HG03469 (cell line): ENCODE data around the gene ENPP6.
"Not testable (repeated sequence)": the region's sequence is repeated elsewhere in the genome, so short reads cannot be mapped to it uniquely, and the experiment has no call there.

Experiments
- ATAC-seq: cut with Tn5 transposase; IDR thresholded peaks from one replicate; pipeline ENCODE4 v1.9.1; 2021; ENCODE audit warnings: mild to moderate bottlenecking, moderate library complexity, moderate number of reproducible peaks; ENCODE audit not compliant: unreplicated experiment

Gene ENPP6

GRCh38 chr4:184150102-184150839 is 67.4 kb downstream of the ENPP6 start:
- no peak for ATAC-seq

GRCh38 chr4:184148738-184149637 is 68.7 kb downstream of the ENPP6 start:
- no peak for ATAC-seq

DNA sequence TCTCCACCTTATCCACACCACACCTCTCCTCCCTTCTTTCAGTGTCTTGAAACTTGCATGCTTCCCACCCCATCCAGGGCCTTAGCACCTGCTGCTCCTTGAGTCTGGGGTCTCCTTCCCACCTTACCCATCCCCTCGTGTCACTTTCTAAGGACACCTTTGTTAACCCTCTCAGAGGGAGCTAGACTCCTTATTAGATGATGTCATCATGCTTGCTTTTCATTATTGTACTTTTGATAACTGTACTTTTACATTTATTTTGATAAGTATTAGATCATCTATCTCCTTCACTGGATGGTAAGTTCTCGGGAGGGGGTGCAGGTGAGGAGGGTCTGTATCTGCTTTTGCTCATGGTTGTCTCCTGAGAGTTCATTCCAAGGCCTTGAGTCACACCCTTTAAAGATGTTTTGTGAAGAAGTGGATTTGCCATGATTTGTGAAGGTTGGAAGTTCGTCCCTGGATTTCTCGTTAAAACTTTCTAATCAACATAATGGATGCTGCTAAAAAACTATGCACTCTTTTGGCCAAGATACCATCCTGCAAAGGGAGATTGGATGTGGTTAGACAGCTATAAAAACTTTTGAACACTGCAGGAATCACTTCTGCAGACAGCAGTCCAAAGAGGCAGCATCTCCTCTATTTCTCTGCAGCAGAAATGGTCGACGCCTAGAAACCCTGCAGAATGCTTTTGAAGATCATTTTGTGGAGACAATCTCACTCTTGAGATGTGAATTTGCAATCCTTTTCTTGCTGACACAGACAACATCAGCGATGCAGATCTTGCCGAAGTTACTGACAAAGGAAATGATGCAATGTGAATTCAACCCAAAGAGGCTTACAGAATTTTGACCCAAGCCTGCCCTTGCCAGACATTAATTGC is 69.6 kb downstream of the ENPP6 start:
- ATAC-seq = no peak

DNA sequence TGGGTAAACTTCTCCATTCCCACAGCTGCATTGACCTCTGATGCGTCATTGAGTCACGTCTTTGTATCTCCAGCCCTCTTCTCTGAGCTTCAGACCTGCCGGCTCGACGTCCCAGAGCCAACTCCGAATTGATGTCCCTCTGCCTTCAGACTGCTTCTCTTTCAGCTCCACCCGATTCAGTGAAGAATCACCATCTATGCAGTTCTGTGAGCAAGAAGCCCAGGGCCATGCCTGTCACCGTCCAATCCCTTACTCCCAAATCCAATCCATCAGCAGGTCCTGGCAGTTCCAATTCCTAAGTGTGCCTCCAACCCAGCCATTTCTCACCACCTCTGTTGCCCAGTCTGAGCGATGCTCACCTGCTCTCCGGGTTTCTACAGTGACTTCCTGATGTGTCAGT is 70.7 kb downstream of the ENPP6 start:
- ATAC-seq = no peak

GRCh38 chr4:184145596-184145995 is 72.1 kb downstream of the ENPP6 start:
- ATAC-seq = no peak

- ATAC-seq = no peak
Measured at GRCh38 chr4:184143770-184144564, 73.7 kb downstream of the ENPP6 start.

DNA sequence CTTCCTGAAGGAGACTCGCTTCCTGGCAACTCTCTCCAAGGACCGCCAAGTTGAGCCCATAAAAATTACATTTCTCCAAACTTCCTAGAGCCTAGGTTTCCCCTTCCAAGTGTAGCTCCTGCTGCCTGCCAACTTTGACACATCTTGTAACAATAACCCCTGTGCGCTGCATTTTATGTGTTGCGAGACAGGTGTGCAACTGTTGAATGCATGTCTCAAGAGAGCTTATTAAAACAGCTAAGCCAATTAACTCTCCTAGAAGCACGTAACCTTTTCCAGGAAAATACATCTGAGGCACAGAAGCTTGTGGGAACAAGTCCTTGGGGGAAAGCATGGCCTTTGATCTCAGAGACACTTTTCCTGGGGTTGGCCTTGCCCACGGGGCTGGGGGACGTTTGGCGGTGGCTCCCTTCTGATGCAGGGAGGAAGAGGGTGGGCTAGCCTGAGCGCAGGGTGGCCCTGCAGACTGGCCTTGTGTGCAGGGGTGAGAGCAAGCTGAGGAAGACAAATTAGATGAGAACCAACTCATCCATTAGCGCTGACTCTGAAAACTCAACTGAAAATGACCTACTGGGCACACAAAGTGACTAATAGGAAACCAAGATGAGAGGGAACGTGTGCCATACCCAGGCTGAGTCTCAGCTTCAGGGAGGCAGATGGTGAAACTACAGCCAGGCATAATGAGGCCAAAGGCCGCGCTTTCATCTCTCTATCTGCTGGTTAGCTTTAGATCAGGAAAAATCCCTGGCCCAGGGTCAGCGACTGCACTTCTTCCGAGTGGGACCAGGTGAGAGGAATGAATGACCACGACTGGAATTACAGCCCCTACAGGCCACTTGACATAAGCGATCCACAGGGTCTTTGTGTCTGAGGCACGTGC is 75.3 kb downstream of the ENPP6 start:
- no peak for ATAC-seq

- not testable (repeated sequence) for ATAC-seq
Measured at GRCh38 chr4:184140901-184141300, 76.8 kb downstream of the ENPP6 start.

DNA sequence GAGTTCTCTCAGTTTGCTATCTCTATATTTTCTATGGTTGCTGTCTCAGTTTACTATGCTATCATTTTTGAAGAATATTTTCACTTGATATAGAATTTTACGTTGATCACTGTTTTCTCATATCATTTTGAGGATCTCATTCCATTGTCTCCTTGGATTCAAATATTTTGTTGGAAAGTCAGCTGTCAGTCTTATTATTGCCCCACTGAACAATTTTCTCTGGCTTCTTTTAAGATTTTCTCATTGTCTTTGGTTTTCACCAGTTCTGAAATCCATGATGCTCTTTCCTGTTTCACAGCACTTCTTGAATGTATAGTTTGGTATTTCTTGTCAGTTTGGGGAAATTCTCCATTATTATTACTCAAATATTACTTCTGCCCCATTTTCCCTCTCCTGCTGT is 81.1 kb downstream of the ENPP6 start:
- ATAC-seq = no peak

DNA sequence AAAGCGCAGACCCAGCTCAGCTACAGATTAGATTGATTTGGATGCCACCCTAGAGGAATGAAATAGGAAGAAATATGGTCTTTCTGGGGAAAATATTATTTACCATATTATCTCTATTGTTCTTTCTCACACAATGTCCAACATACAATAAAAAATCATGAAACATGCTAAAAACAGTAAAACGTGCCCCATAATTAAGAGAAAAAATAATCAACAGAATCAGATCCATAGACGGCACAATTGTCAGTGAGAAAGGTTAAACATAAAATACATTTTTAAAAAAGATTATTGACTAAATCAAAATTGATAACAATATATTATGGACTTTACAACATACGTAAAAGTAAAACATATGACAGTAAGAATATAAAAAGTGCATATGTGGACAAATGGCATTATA is 90.9 kb downstream of the ENPP6 start:
- ATAC-seq = no peak

- ATAC-seq = no peak
Measured at GRCh38 chr4:184122631-184123408, 94.9 kb downstream of the ENPP6 start.

DNA sequence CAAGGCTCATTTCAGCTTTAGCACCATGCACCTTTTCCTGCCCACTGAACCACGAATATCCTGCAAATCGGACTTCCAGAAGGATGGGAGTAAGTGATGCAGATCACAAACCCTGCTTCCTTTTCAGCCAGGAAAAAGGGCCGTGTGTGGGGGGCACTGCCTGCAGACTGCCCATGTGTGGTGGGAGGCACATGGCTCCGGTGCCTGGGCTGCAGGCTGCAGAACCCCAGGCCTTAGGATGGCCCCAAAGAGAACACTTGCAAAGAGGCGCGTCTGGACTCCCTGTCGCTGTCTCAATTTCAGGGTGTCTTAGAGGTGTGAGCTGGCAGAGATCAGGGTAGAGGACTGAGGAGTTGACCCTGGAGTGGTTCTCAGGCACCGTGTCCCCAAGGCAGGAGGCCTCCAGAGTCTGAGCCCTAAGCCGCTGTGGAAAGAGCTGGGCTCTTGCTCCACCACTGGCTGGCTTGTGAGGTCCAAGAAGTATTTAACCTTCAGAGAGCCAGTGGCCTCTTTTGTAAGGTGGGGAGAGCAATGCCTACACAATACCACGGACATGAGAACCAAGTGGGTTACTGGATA is 97.0 kb downstream of the ENPP6 start:
- no peak for ATAC-seq

GRCh38 chr4:184117662-184118199 is 99.9 kb downstream of the ENPP6 start:
- ATAC-seq = no peak

- no peak for ATAC-seq
Measured at GRCh38 chr4:184115399-184115798, 102.3 kb downstream of the ENPP6 start.

DNA sequence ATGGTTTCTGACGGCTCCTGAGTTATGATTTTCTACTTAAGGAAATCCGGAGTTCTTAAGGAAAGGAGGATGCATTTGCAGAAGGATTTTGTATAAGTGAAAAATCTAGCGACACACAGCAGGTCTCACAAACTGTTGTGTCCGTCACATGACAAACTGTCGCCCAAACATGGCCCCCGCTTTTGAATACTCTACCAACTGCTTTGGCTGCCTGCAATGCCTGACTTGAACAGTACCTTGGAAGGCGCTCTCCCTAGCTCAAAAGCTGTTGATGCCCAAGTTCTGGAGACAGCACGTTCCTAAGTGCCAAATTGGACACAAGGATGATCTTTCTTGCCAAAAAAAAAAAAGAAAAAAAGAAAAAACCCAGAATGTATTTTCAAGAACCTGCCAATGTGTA is 103.2 kb downstream of the ENPP6 start:
- ATAC-seq = no peak

DNA sequence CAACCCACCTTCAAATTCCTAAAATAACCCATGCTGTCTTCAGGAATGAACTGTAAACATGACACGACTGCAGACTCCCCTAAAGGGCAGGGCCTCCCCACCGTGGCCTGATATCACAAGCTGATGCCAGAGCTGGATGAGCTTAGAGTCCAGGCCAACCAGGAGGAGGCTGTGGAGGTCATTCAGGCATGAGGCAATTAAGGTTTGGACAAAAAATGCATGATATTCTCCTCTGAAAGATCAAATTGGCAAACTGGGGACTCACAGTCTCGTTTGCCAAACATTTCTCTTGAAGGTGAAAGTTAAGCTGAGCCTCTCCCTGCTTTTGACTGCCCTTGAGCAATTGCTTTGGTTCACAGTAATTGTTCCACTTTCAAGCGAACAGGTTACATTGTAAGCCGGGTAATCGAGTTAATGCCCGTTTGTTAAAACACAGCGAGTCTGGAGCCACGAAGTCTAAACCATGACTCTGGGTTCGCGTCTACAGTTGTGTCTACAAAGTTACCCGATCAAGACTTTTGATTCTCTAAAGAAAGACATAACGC is 105.6 kb downstream of the ENPP6 start:
- no peak for ATAC-seq

- no peak for ATAC-seq
Measured at GRCh38 chr4:184111233-184111832, 106.3 kb downstream of the ENPP6 start.
